Cardiac muscle cell (in vitro differentiated cells and primary cell): ENCODE results near the gene FBXW8. TPM values are rescaled to one million over a fixed set of nuclear protein-coding genes. Genes with fewer than 3 reads are reported as not detected.

ENCODE experiments used
- DNase-seq, 2 donors: peaks; one replicate each; pipeline versions ENCODE4 v3.0.0 to v3.0.0-alpha.2; 2010 to 2017; ENCODE audit warnings: low read depth in 1 of 2, low spot score in 1 of 2
- H3K27ac ChIP-seq: fragments of 200-600 bp; sonication (generic); 2 replicates; pipeline ENCODE4 v1.5.1; 2016
- H3K27me3 ChIP-seq: fragments of 200-600 bp; sonication (generic); 2 replicates; pipeline ENCODE4 v1.6.0; 2016; ENCODE audit warnings: control low read depth
- H3K36me3 ChIP-seq: fragments of 200-600 bp; sonication (generic); 2 replicates; pipeline ENCODE4 v1.5.1; 2016; ENCODE audit warnings: control low read depth
- H3K4me1 ChIP-seq: fragments of 200-600 bp; sonication (generic); 2 replicates; pipeline ENCODE4 v1.8.1; 2017; ENCODE audit warnings: low read depth, mild to moderate bottlenecking, mixed run types
- H3K4me3 ChIP-seq: fragments of 200-600 bp; sonication (generic); 2 replicates; pipeline ENCODE4 v1.5.1; 2016; ENCODE audit warnings: mild to moderate bottlenecking
- H3K9me3 ChIP-seq: fragments of 200-600 bp; sonication (generic); 2 replicates; pipeline ENCODE4 v1.5.1; 2017; ENCODE audit warnings: low read depth, mild to moderate bottlenecking, control low read depth
- polyA plus RNA-seq: library from polyadenylated mRNA; unstranded; fragments of >200 nt; fragmentation: Nextera tagmentation; extraction: Ambion mirVana; gene quantifications from 2 replicates; pipeline ENCODE4 v1.2.1, GENCODE V29; 2016
- total RNA-seq: library from RNA; depleted of rRNA; stranded (reverse); fragments of >200 nt; gene quantifications from 2 replicates; pipeline ENCODE4 v1.2.3, GENCODE V29; 2016
- TF ChIP-seq, protein P1 (sequence below): IDR thresholded peaks from 2 replicates; pipeline ENCODE4 v1.5.1; 2012; ENCODE audit warnings: low read depth, mild to moderate bottlenecking, low read length

Gene FBXW8
- total and polyA plus RNA-seq, 2 experiments from 2014 or later = 15.3 to 25.7 TPM

DNA sequence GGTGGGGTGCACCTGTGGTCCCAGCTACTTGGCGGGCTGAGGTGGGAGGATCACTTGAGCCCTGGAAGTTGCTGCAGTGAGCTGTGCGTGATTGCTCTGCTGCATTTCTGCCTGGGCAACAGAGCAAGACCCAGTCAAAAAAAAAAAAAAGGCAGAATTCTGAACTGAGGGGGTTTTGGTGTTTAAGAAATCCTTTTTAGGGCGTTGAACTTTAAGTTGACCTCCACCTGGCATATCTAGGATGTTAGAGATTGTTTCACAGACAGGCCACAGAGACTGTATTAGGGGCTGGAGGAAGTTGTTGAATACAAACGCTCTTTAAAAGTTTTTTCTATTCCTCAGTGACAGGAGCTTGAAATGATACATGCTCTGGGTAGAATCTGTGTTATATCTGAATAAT is 60.5 kb downstream of the FBXW8 start:
- no peak for DNase-seq
- H3K27me3 ChIP-seq = no peaks in the 10 kb centered on the region
- peaks cover 6% of the 10 kb centered on the region for H3K36me3 ChIP-seq
- no peak overlapping the region for H3K27ac ChIP-seq
- H3K4me3 ChIP-seq = no peak overlapping the region
- TF ChIP-seq, protein P1, sequence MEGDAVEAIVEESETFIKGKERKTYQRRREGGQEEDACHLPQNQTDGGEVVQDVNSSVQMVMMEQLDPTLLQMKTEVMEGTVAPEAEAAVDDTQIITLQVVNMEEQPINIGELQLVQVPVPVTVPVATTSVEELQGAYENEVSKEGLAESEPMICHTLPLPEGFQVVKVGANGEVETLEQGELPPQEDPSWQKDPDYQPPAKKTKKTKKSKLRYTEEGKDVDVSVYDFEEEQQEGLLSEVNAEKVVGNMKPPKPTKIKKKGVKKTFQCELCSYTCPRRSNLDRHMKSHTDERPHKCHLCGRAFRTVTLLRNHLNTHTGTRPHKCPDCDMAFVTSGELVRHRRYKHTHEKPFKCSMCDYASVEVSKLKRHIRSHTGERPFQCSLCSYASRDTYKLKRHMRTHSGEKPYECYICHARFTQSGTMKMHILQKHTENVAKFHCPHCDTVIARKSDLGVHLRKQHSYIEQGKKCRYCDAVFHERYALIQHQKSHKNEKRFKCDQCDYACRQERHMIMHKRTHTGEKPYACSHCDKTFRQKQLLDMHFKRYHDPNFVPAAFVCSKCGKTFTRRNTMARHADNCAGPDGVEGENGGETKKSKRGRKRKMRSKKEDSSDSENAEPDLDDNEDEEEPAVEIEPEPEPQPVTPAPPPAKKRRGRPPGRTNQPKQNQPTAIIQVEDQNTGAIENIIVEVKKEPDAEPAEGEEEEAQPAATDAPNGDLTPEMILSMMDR = no peak
- H3K9me3 ChIP-seq = no peaks in the 10 kb centered on the region
- H3K4me1 ChIP-seq = no peaks in the 10 kb centered on the region

DNA sequence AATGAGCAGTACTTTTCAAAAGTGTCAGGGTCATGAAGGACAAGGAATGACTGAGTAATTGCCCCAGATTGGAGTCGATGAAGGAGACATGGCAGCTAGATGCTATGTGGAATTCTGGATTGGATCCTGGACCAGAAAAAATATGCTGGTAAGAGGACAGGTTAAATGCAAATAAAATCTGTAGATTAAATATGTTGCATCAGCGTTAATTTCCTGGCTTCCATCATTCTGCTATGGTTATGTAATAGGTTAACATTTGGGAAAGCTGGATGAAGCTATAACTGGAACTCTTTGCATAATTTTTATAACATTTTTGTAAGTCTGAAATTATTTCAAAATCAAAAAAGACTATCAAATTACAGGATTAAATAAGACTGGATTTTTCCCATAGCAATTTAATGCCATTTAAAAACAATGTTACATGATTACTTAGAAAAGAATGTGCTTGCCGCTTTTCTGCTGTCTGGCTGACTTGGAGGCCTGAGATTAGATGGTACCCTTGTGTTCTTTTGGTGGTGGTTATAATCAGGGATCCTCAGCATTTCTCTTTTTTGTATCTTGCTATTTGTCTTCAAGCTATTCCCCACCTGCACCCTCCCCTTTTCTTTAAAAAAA is 65.1 kb downstream of the FBXW8 start:
- no peak for DNase-seq

DNA sequence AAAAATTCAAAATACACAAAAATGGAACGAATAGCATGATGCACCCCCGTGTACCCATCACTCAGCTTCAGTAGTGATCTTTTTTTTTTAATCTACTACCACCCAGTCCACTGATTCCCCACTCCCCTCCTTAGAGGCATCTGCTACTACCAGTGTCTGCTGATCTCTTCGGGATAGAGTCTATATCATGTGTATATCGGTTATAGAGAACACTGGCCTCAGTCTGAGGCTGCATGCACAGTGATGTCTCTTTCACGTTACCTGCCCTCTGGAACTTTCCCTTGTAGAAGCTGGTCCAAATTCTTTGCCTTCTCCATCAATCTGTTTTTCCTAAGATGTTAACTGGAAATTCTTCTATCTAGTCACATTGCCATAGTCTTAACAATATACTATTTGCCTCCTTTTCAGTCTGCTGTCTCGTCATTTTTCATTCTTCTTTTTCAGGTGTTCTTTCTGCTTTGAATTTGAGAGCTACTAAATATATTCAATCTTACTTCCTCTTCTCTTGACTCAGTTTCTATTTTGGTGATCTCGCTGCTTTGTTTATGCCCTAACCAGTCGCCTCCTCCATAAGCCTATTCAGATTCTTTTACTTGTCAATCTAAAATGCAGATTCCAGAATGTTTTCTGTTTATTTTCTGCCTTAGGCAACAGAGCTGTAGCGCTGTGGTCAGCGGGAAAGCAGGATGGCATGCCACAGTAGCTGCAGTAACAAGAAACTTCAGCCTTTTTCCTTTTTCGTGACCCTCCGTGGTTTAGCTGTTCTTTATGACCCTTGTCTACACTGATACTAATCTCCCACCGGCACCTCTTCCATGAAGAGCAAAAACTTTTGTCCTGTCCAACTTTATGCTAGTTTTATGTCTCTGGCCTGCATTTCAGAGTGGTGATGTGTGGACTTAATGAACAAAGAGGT is 67.0 kb downstream of the FBXW8 start:
- H3K36me3 ChIP-seq = peaks cover 3% of the 10 kb centered on the region

More for the DNA sequence above, 65.1 kb downstream of the FBXW8 start:
- Histone ChIP-seq H3K4me1 (no peaks in the 10 kb centered on the region), H3K27ac (no peak overlapping the region), H3K4me3 (no peak overlapping the region), H3K9me3 (no peaks in the 10 kb centered on the region), H3K27me3 (no peaks in the 10 kb centered on the region), H3K36me3 (peaks cover 3% of the 10 kb centered on the region)
- TF ChIP-seq, protein P1 = no peak

DNA sequence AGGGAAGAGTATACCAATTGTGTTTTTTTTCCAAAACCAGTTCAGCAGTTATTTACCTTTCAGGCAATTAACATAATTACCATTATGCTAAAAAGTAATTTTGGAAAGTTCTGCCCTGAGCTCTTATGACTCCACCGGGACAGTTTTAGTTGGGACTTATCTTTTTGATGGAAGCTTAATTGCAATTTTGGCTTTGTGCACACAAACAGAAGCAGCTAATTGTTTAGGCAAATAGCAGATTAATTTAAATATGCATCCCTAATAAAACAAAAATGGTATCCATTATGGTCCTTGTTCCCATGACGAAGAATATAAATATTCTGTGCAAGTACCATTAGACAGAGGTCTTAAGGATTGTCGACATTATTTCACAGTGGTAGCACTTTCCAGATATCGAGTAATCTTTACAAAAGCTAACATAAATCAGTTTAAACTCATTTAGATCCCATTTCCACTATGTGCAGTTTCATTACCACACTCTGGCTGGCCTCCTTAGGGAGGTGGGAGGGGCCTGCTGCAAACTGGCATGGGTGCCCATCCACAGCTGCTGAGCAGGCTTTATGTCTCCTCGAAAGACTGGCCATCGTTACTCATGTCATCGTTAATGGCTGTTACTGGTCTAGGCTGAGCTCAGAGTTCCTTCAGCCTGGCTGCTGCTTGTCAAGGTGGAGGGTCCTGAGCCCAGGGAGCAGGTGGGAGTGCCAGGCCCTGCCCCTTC is 68.2 kb downstream of the FBXW8 start:
- Histone ChIP-seq H3K27me3 (no peaks in the 10 kb centered on the region), H3K36me3 (no peaks in the 10 kb centered on the region), H3K9me3 (no peaks in the 10 kb centered on the region), H3K4me3 (no peak overlapping the region), H3K27ac (no peak overlapping the region), H3K4me1 (no peaks in the 10 kb centered on the region)
- TF ChIP-seq, protein P1 = no peak
- DNase-seq = no peak

More for the DNA sequence above, 67.0 kb downstream of the FBXW8 start:
- no peaks in the 10 kb centered on the region for H3K27me3 ChIP-seq
- DNase-seq = no peak
- no peak overlapping the region for H3K27ac ChIP-seq
- TF ChIP-seq, protein P1 = no peak
- no peaks in the 10 kb centered on the region for H3K9me3 ChIP-seq
- H3K4me3 ChIP-seq = no peak overlapping the region
- no peaks in the 10 kb centered on the region for H3K4me1 ChIP-seq

DNA sequence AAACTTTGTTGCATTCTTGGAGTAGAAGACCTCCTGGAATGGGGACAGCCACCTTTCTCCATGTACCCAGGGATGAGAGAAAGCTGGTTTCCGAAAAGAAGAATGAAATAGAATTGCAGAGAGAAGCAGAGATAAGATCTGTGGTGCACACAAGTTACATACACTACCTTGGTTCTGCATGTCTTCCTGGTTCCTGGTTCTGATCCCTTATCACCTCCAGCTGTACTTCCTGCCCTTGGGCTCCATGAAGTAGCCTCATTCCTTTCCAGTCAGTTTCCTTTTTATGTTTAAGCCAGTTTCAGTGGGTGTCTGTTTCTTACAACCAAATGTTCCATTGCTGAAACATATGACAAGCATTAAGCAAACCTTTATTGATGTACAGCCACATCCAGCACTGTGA is 69.3 kb downstream of the FBXW8 start:
- Histone ChIP-seq H3K4me3 (no peak overlapping the region), H3K9me3 (no peaks in the 10 kb centered on the region), H3K36me3 (no peaks in the 10 kb centered on the region), H3K4me1 (no peaks in the 10 kb centered on the region), H3K27ac (no peak overlapping the region), H3K27me3 (no peaks in the 10 kb centered on the region)
- DNase-seq = peak in 1 of 2 donors; percentile 2
- TF ChIP-seq, protein P1 = no peak
